Endodermal cell (in vitro differentiated cells): ENCODE results near the gene CYSRT1. TPM values are rescaled to one million over a fixed set of nuclear protein-coding genes. Genes with fewer than 3 reads are reported as not detected.

Experiments
- DNase-seq: peaks from one replicate; pipeline ENCODE4 v3.0.0-alpha.2; 2017
- H3K27ac ChIP-seq: 2 replicates; pipeline ENCODE4 v1.5.1; 2013; ENCODE audit warnings: mild to moderate bottlenecking, low read depth, low read length, moderate library complexity
- H3K27me3 ChIP-seq: 2 replicates; pipeline ENCODE4 v1.6.1; 2013; ENCODE audit warnings: mild to moderate bottlenecking, low read length, moderate library complexity; ENCODE audit not compliant: insufficient read depth, control insufficient read depth, poor library complexity, severe bottlenecking
- H3K36me3 ChIP-seq: 2 replicates; pipeline ENCODE4 v1.7.0; 2013; ENCODE audit warnings: mild to moderate bottlenecking, low read length, moderate library complexity; ENCODE audit not compliant: control insufficient read depth, insufficient read depth
- H3K4me1 ChIP-seq: one replicate; pipeline ENCODE4 v1.7.0; 2013; ENCODE audit warnings: low read length; ENCODE audit not compliant: control insufficient read depth, insufficient read depth
- H3K4me3 ChIP-seq: 2 replicates; pipeline ENCODE4 v1.5.1; 2013; ENCODE audit warnings: mild to moderate bottlenecking, low read length, moderate library complexity
- H3K9ac ChIP-seq: 2 replicates; pipeline ENCODE4 v1.6.1; 2013; ENCODE audit warnings: mild to moderate bottlenecking, low read length, moderate library complexity; ENCODE audit not compliant: poor library complexity, severe bottlenecking; ENCODE audit errors: extremely low read depth
- H3K9me3 ChIP-seq: 2 replicates; pipeline ENCODE4 v1.6.1; 2013; ENCODE audit warnings: mild to moderate bottlenecking, low read length, moderate library complexity; ENCODE audit not compliant: control insufficient read depth
- H3K27ac Mint-ChIP-seq: 2 replicates; pipeline ENCODE4 v1.8.0; 2020; ENCODE audit warnings: mixed read lengths
- H3K27me3 Mint-ChIP-seq: 2 replicates; pipeline ENCODE4 v1.8.0; 2021; ENCODE audit warnings: mild to moderate bottlenecking, mixed read lengths; ENCODE audit not compliant: insufficient read depth
- H3K36me3 Mint-ChIP-seq: 2 replicates; pipeline ENCODE4 v1.8.0; 2020; ENCODE audit warnings: low read depth, mixed read lengths
- H3K4me1 Mint-ChIP-seq: 2 replicates; pipeline ENCODE4 v1.8.0; 2020; ENCODE audit warnings: mixed read lengths
- H3K4me3 Mint-ChIP-seq: 2 replicates; pipeline ENCODE4 v1.8.0; 2020; ENCODE audit warnings: mild to moderate bottlenecking, moderate library complexity, mixed read lengths
- H3K9me3 Mint-ChIP-seq: 2 replicates; pipeline ENCODE4 v1.8.0; 2020; ENCODE audit warnings: mild to moderate bottlenecking, mixed read lengths
- WGBS, 2 experiments: methylation state at CpG; one replicate each; pipeline versions ENCODE4 v1.1.5 to v1.1.7; 2013; ENCODE audit warnings: missing lambda C conversion rate in 2 of 2, mixed read lengths in 1 of 2; ENCODE audit not compliant: insufficient coverage in 1 of 2, insufficient read length in 1 of 2; 5-methylcytosine and 5-hydroxymethylcytosine counted together
- total RNA-seq, 2 donors: library from RNA; stranded (reverse); fragmentation: NEBNext Ultra II Directional in 1 of 2; extraction: Animal tissue kit (Norgen Biotek cat#: 25700) in 1 of 2; gene quantifications; 2 replicates in 1 of 2; 3 replicates in 1 of 2; pipeline ENCODE4 v1.2.1, GENCODE V29; 2021
- TF ChIP-seq, protein P1 (sequence below): fragments of 200-600 bp; sonication (generic); conservative IDR thresholded peaks from 2 replicates; pipeline ENCODE4 v1.5.0; 2021; ENCODE audit warnings: antibody characterized with exemption, mild to moderate bottlenecking

CYSRT1 gene
- total RNA-seq, 2 donors from 2014 or later, result 1.4 to 1.8 TPM

DNA sequence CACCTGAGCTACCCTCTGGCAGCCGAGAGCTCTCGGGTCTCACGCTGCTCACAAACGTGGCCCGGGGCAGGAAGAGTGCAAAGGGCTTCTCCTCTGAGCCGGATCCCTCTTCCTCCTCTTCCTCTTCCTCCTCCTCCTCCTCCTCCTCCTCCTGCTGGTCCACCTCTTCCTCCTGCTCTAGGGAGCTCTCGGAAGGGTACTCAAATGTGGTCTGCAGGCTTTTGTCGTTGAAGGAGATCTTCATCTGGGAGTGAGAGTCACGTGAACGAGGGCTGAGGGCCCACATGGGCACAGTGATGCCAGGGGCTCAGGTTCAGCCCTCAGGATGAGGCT, 32.6 kb upstream of the CYSRT1 start:
- Mint-ChIP-seq H3K4me1 (peaks cover 15% of the 10 kb centered on the region), H3K9me3 (no peaks in the 10 kb centered on the region), H3K36me3 (peaks cover 9% of the 10 kb centered on the region), H3K27me3 (no peaks in the 10 kb centered on the region), H3K4me3 (no peak overlapping the region), H3K27ac (no peak overlapping the region)
- no peaks in the 10 kb centered on the region for H3K27me3 ChIP-seq
- peaks cover 17% of the 10 kb centered on the region for H3K4me1 ChIP-seq
- H3K4me3 ChIP-seq, result no peak overlapping the region
- H3K27ac ChIP-seq, result no peak overlapping the region
- H3K9ac ChIP-seq, result no peak overlapping the region
- DNase-seq, result no peak
- 92 to 100% methylated on average over 9 to 10 of the region's 10 CpGs for WGBS, 2 experiments
- peaks cover 14% of the 10 kb centered on the region for H3K36me3 ChIP-seq
- TF ChIP-seq, protein P1, sequence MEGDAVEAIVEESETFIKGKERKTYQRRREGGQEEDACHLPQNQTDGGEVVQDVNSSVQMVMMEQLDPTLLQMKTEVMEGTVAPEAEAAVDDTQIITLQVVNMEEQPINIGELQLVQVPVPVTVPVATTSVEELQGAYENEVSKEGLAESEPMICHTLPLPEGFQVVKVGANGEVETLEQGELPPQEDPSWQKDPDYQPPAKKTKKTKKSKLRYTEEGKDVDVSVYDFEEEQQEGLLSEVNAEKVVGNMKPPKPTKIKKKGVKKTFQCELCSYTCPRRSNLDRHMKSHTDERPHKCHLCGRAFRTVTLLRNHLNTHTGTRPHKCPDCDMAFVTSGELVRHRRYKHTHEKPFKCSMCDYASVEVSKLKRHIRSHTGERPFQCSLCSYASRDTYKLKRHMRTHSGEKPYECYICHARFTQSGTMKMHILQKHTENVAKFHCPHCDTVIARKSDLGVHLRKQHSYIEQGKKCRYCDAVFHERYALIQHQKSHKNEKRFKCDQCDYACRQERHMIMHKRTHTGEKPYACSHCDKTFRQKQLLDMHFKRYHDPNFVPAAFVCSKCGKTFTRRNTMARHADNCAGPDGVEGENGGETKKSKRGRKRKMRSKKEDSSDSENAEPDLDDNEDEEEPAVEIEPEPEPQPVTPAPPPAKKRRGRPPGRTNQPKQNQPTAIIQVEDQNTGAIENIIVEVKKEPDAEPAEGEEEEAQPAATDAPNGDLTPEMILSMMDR, result no peak
- no peaks in the 10 kb centered on the region for H3K9me3 ChIP-seq

DNA sequence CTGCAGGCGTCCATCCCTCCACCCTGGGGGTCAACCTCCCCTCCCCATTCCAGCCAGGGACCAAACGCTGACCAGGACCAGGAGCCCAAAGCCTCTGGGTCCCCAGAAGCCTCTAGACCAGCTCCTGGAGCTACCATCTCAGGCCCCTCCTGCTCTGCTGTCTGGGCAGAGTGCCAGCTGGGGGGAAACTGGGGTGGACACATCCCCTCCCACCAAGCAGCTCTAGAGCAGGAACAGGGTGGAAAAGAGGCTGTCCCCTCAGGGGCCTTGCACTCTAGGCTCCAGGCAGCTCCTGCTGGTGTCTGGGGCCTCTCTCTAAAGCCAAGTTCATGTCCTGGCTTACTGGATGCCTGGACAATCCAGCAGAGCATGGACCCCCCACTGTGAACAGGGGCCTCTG, 32.1 kb upstream of the CYSRT1 start:
- Histone ChIP-seq H3K36me3 (peaks cover 14% of the 10 kb centered on the region), H3K9me3 (no peaks in the 10 kb centered on the region), H3K9ac (no peak overlapping the region), H3K27me3 (no peaks in the 10 kb centered on the region), H3K4me1 (peaks cover 15% of the 10 kb centered on the region), H3K4me3 (no peak overlapping the region), H3K27ac (no peak overlapping the region)
- TF ChIP-seq, protein P1, result no peak
- Mint-ChIP-seq H3K36me3 (peaks cover 9% of the 10 kb centered on the region), H3K27ac (no peak overlapping the region), H3K4me1 (peaks cover 12% of the 10 kb centered on the region), H3K27me3 (no peaks in the 10 kb centered on the region), H3K9me3 (no peaks in the 10 kb centered on the region), H3K4me3 (no peak overlapping the region)
- WGBS, 2 experiments, result 95% methylated on average over 2 of the region's 2 CpGs; no CpG with 5 or more reads in 1 of the 2 experiments
- DNase-seq, result no peak

DNA sequence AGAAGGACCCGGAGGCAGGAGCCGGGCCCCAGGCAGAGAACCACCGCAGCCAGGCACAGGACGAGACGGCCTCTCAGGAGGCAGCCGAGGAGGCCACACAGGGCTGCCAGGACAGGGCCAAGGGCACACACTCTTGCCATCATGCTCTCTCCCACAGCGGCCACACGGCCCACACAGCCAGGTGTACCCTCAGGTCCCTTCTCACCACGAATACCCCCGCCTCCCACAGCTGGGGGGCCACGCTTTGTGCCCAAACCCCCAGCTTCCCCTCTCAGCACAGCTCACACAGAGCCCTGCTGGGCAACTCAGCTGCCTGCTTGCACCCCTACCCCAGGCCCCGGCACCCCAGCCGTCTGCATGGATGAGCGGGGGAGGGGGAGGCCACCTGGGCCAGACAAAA, 31.2 kb upstream of the CYSRT1 start:
- no peak for DNase-seq
- Histone ChIP-seq H3K9me3 (no peaks in the 10 kb centered on the region), H3K36me3 (peaks cover 14% of the 10 kb centered on the region), H3K27me3 (no peaks in the 10 kb centered on the region), H3K4me3 (no peak overlapping the region), H3K9ac (no peak overlapping the region), H3K4me1 (peaks cover 24% of the 10 kb centered on the region), H3K27ac (no peak overlapping the region)
- Mint-ChIP-seq H3K27me3 (no peaks in the 10 kb centered on the region), H3K4me3 (no peak overlapping the region), H3K36me3 (peaks cover 9% of the 10 kb centered on the region), H3K27ac (no peak overlapping the region), H3K4me1 (peaks cover 17% of the 10 kb centered on the region), H3K9me3 (no peaks in the 10 kb centered on the region)
- TF ChIP-seq, protein P1, result no peak
- 92 to 100% methylated on average over 3 to 14 of the region's 14 CpGs for WGBS, 2 experiments
